Adrenal gland (tissue), 12 donors: ENCODE results near the gene PHKB. TPM values are rescaled to one million over a fixed set of nuclear protein-coding genes. Genes with fewer than 3 reads are reported as not detected.

Experiments used
- DNase-seq, 7 donors: peaks; one replicate each; pipeline ENCODE4 v3.0.0-alpha.2; 2019 to 2020
- H3K27ac ChIP-seq, 5 donors: fragments of 200-600 bp; sonication (generic) in 4 of 5; 1 replicate in 3 of 5; 2 replicates in 2 of 5; pipeline versions ENCODE4 v1.5.1 to v1.8.0; 2016 to 2020; ENCODE audit warnings: mild to moderate bottlenecking in 1 of 5
- H3K27me3 ChIP-seq: fragments of 200-600 bp; 2 replicates; pipeline ENCODE4 v1.8.0; 2021
- H3K36me3 ChIP-seq, 2 donors: fragments of 200-600 bp; replicated peaks in 1 of 2; 1 replicate in 1 of 2; 2 replicates in 1 of 2; pipeline versions ENCODE4 v1.5.1 to v1.8.0; 2018 to 2022
- H3K4me1 ChIP-seq, 2 donors: fragments of 200-600 bp; replicated peaks in 1 of 2; 1 replicate in 1 of 2; 2 replicates in 1 of 2; pipeline versions ENCODE4 v1.5.1 to v1.8.0; 2018 to 2021
- H3K4me3 ChIP-seq, 4 donors: fragments of 200-600 bp; sonication (generic) in 3 of 4; one replicate each; pipeline ENCODE4 v1.5.1; 2016 to 2018
- H3K9me3 ChIP-seq, 3 donors: fragments of 200-600 bp; sonication (generic) in 1 of 3; replicated peaks in 1 of 3; 1 replicate in 2 of 3; 2 replicates in 1 of 3; pipeline versions ENCODE4 v1.5.1 to v1.8.0; 2016 to 2021
- POLR2A ChIP-seq, 2 donors: fragments of 450-650 bp; IDR thresholded peaks; one replicate each; pipeline ENCODE4 v1.6.1; 2017; ENCODE audit warnings: antibody characterized with exemption in 2 of 2, mild to moderate bottlenecking in 2 of 2, moderate library complexity in 1 of 2
- WGBS, 4 donors: extraction: QIAGEN DNeasy Blood & Tissue Kit in 2 of 4; methylation state at CpG; one replicate each; pipeline versions ENCODE4 v1.1.5 to v1.1.7; 2013 to 2017; 5-methylcytosine and 5-hydroxymethylcytosine counted together
- intact Hi-C, 2 donors: fragments of 100-400 bp; cut with DNase I; formaldehyde crosslinking; loops; one replicate each; pipeline versions ENCODE4 v1.14.1 to v1.15.0; 2022 to 2023
- polyA plus RNA-seq, 3 donors: library from polyadenylated mRNA; stranded (reverse); fragments of 200-250 nt in 2 of 3; fragments of 350-450 nt in 1 of 3; fragmentation: Illumina TruSeq in 1 of 3; extraction: RNeasy Lipid Tissue Mini Kit (QIAGEN cat#74804) in 1 of 3; gene quantifications; one replicate each; pipeline ENCODE4 v1.2.3, GENCODE V29; 2013 to 2014
- total RNA-seq, 9 donors: library from RNA; depleted of rRNA in 4 of 9; stranded (reverse); fragments of >200 nt in 4 of 9; fragments of 120-200 nt in 1 of 9; fragmentation: NEBNext Ultra II Directional in 1 of 9; extraction: Animal tissue kit (Norgen Biotek cat#: 25700) in 1 of 9; gene quantifications; one replicate each; pipeline versions ENCODE4 v1.1.0 to v1.2.4, GENCODE V29; 2013 to 2023
- TF ChIP-seq, protein P1 (sequence below), 6 experiments: fragments of 450-650 bp in 4 of 6; fragments of 200-600 bp in 2 of 6; sonication (generic) in 1 of 6; IDR thresholded peaks; 1 replicate in 5 of 6; 2 replicates in 1 of 6; pipeline versions ENCODE4 v1.5.1 to v1.8.0; 2016 to 2021; ENCODE audit warnings: antibody characterized with exemption in 6 of 6, mild to moderate bottlenecking in 2 of 6, moderate library complexity in 1 of 6
- donor health status: healthy with polysubstance abuse.
- donor health status: Bipolar disorder and iron deficiency.
- donor health status: DM: yes; HTN: yes; CAD: no.
- donor health status: DM: no; HTN: no; CAD: no.
- donor health status: DM: no; HTN: no; CAD: no.
- donor health status: DM: yes; HTN: yes; CAD: no.

PHKB gene
- total and polyA plus RNA-seq, 12 donors = 27.6 to 167 (median 107) TPM

DNA sequence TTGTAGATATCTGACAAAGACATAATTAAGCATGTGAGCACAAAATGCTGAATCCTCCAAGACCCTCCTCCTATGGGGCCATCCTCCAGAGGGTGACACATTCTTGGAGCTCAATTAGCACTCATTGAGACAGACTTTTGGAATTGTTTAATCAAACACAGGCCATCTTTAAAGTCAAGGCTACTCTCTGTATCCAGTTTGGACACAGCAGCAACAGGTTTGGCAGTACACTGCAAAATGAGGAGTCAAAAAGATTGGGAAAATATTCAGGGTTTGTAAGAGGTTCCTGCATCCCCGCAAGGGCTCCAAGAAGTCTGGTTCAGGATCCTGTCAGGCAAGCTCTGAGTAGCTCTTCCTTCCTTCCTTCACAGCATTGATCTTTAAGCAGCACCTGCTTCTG, 1.5 kb upstream of the PHKB start:
- no peaks in the 10 kb centered on the region for H3K27me3 ChIP-seq
- no peaks in the 10 kb centered on the region for H3K36me3 ChIP-seq
- 89 to 92% (median 91%) methylated on average over 1 of the region's 1 CpG; no CpG with 5 or more reads in 1 of the 4 donors for WGBS, 4 donors
- H3K4me1 ChIP-seq = peaks cover 31 to 60% of the 10 kb centered on the region in 2 donors
- intact Hi-C loops = no loop called here
- peak overlapping the region in 1 of 5 donors; percentile 95 for H3K27ac ChIP-seq
- no peak for DNase-seq
- H3K9me3 ChIP-seq = no peaks in the 10 kb centered on the region
- H3K4me3 ChIP-seq = peak overlapping the region in 1 of 4 donors; percentile 70
- no peak for TF ChIP-seq POLR2A (IDR thresholded peaks at IDR 0.05)
- TF ChIP-seq, protein P1, sequence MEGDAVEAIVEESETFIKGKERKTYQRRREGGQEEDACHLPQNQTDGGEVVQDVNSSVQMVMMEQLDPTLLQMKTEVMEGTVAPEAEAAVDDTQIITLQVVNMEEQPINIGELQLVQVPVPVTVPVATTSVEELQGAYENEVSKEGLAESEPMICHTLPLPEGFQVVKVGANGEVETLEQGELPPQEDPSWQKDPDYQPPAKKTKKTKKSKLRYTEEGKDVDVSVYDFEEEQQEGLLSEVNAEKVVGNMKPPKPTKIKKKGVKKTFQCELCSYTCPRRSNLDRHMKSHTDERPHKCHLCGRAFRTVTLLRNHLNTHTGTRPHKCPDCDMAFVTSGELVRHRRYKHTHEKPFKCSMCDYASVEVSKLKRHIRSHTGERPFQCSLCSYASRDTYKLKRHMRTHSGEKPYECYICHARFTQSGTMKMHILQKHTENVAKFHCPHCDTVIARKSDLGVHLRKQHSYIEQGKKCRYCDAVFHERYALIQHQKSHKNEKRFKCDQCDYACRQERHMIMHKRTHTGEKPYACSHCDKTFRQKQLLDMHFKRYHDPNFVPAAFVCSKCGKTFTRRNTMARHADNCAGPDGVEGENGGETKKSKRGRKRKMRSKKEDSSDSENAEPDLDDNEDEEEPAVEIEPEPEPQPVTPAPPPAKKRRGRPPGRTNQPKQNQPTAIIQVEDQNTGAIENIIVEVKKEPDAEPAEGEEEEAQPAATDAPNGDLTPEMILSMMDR (IDR thresholded peaks at IDR 0.05) = no peak

DNA sequence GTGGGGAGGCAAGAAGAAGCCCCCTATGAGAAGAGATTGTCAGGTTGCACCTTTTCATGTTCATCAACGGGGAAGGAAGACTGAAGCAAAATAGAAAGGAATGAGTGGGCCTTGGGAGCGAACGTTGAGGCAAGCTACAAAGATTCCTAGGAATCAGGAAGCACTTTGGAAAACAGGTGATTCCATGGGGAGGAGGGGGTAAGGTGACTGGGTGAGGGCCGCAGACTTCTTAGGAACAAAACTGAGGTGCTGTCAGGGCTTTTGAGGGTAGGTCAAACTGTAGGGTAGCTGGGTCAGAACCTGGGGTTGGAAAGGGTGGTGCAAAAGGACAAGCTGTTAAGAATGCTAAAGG, 796 bp upstream of the PHKB start:
- H3K27me3 ChIP-seq = no peaks in the 10 kb centered on the region
- H3K4me1 ChIP-seq = peaks cover 31 to 67% of the 10 kb centered on the region in 2 donors
- WGBS, 4 donors = 2 to 9% (median 6%) methylated on average over 4 of the region's 4 CpGs
- DNase-seq = no peak
- peak overlapping the region; percentile 21 to 98 (median 78) for H3K4me3 ChIP-seq
- peak overlapping the region; percentile 95 to 100 (median 97) for H3K27ac ChIP-seq
- intact Hi-C loops = no loop called here
- TF ChIP-seq, protein P1 (IDR thresholded peaks at IDR 0.05) = no peak
- TF ChIP-seq POLR2A (IDR thresholded peaks at IDR 0.05) = no peak
- H3K9me3 ChIP-seq = no peaks in the 10 kb centered on the region
- H3K36me3 ChIP-seq = no peaks in the 10 kb centered on the region

DNA sequence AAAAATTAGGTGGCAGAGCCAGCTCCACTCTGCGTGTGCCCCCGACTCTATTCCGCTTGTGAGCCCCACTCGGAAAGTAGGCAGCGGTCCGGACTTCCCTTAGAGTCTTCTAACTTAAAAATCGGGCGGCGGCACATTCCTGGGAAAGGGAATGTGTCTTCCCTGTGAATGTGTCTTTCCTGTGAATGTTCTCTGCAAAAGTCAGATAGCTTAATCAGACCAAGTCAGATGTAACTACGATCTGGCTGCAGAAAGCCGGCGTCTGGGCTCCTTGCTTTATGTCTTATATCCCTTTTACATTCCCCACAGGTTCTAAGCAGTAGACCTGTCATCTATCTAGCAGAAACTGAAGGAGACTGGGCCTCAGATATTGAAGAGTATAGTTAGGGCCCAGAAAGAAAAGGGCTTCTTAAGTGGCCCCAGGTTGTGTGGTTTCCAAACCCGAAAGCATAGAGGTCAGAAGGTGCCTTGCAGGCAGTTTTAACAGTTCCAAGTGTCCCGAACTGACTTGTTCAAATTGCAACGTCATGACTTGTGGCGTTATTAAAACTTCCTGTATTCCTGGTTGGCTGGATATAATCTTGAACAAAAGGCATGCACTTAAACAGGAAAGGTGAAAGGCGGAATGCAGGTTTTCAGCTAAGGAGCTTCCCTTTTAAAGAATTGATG, 601 bp downstream of the PHKB start:
- peak; percentile 20 to 62 (median 38) for DNase-seq
- H3K36me3 ChIP-seq = no peaks in the 10 kb centered on the region
- peak overlapping the region; percentile 21 to 98 (median 78) for H3K4me3 ChIP-seq
- TF ChIP-seq, protein P1 (IDR thresholded peaks at IDR 0.05) = peak in 1 of 6 experiments; percentile 4
- peak in 1 of 2 donors; percentile 18 for TF ChIP-seq POLR2A (IDR thresholded peaks at IDR 0.05)
- WGBS, 4 donors = 1 to 4% (median 2%) methylated on average over 17 of the region's 17 CpGs
- intact Hi-C loops = no loop called here
- H3K9me3 ChIP-seq = no peaks in the 10 kb centered on the region
- H3K27ac ChIP-seq = peak overlapping the region; percentile 95 to 100 (median 97)
- peaks cover 31 to 80% of the 10 kb centered on the region in 2 donors for H3K4me1 ChIP-seq
- no peaks in the 10 kb centered on the region for H3K27me3 ChIP-seq

DNA sequence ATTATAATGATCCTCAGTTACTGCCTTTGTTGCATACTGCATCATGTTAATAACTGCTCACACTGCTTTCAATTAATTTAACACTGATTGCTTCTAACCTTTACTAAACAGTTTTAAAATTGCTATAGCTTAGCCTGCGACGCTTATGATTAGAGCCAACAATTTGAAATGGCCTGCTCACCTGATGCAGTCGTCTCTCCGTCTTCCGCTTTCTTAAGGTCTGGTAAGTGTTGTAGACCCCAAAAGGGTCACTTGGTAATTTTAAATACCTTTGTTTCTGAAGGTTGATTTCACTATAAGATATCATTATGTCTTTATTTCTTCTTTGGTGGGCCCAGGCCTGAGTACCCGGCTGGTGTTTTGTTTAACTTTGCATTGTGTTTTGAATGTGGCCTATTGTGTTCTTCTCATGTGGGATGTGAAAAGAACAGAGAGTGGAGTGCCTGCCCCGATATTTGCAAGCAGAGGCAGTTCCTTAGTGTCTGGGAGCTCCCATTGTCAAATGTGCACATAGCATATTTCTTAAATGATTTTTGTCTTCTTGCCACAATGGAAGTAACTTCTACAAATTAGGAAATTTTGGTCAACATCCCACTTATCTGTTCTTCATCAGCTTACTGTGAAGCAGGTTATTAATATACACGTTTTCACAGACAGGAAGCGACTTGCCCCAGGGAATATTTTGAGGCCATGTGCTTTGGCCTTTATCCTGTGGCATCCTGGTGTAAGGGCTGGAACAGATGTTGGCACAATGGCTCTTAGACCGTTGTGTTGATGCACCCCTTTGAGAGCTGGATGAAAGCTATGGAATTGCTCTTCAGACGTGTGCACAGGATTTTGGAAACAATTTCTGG, 2.9 kb downstream of the PHKB start:
- intact Hi-C loops = no loop called here
- Histone ChIP-seq H3K4me1 (peaks cover 31 to 80% of the 10 kb centered on the region in 2 donors), H3K27me3 (no peaks in the 10 kb centered on the region), H3K36me3 (no peaks in the 10 kb centered on the region), H3K9me3 (no peaks in the 10 kb centered on the region), H3K4me3 (no peak overlapping the region), H3K27ac (no peak overlapping the region)
- TF ChIP-seq POLR2A (IDR thresholded peaks at IDR 0.05) = no peak
- TF ChIP-seq, protein P1 (IDR thresholded peaks at IDR 0.05) = no peak
- WGBS, 4 donors = 78 to 82% (median 80%) methylated on average over 9 to 11 of the region's 11 CpGs
- DNase-seq = no peak
